HFF-Myc (cell line): ENCODE measurements around the gene BRIP1.

Experiments used
- DNase-seq: peaks from one replicate; pipeline ENCODE4 v3.0.0-alpha.2; 2011; ENCODE audit warnings: low read depth; ENCODE audit errors: extremely low read depth
- H3K4me3 ChIP-seq: replicated peaks from 2 replicates; pipeline ENCODE4 v1.5.1; 2011; ENCODE audit warnings: low read depth, mild to moderate bottlenecking, control low read depth, low read length
- TF ChIP-seq, protein P1 (sequence below): IDR thresholded peaks from 2 replicates; pipeline ENCODE4 v1.5.1; 2012; ENCODE audit warnings: mild to moderate bottlenecking, low read depth, low read length, control low read depth; ENCODE audit errors: missing control alignments

BRIP1 gene

DNA sequence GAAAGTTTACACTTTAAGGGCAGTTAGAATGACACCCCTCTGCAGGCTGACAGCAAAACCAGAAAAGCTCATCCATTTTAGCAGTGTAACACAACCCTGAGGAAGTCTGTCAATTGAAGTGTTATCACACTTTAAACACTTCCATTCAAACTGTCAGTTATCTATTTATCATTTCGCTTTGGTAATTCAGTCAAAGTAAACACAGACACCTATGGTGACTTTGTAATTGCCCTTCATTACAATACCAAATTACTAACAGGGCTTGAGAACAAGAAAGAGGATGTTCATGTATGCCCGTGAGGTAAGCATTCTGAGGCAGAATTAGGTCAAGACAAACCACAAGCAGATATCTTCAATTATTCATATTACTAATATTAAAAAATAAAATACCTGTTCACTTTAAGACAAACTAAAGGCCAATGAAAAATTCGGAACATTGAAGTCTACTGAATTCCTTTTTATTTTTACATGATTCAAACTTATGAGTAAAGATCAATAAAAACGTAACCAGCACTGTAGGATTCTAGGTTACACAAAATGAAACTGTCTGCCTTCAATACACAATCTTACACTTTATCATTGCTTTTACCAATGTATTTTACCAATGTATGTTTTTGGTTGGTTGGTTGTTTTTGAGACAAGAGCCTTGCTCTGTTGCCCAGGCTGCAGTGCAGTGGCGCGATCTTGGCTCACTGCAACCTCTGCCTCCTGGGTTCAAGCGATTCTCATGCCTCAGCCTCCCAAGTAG is 57.1 kb downstream of the BRIP1 start:
- H3K4me3 ChIP-seq = no peak overlapping the region
- TF ChIP-seq, protein P1, sequence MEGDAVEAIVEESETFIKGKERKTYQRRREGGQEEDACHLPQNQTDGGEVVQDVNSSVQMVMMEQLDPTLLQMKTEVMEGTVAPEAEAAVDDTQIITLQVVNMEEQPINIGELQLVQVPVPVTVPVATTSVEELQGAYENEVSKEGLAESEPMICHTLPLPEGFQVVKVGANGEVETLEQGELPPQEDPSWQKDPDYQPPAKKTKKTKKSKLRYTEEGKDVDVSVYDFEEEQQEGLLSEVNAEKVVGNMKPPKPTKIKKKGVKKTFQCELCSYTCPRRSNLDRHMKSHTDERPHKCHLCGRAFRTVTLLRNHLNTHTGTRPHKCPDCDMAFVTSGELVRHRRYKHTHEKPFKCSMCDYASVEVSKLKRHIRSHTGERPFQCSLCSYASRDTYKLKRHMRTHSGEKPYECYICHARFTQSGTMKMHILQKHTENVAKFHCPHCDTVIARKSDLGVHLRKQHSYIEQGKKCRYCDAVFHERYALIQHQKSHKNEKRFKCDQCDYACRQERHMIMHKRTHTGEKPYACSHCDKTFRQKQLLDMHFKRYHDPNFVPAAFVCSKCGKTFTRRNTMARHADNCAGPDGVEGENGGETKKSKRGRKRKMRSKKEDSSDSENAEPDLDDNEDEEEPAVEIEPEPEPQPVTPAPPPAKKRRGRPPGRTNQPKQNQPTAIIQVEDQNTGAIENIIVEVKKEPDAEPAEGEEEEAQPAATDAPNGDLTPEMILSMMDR = no peak
- no peak for DNase-seq

DNA sequence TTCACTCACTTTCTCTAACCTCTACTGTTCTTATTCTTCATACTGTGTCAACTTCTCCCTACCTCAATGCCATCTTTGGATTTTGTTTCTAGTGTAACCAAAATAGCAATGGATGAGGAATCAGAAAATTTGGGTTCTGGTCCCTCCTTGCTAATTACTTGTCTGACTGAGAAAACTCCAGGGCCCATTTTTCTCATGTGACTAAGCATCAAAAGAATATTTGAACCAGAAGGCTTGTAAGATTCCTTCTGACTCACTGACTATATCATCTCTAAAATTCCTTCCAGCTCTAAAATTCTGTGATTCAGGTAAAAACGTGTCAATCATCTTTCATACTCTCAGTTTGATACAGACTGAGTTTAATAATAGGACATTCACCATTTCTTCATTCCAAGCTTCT is 57.9 kb downstream of the BRIP1 start:
- TF ChIP-seq, protein P1 = no peak
- H3K4me3 ChIP-seq = no peak overlapping the region
- DNase-seq = no peak

DNA sequence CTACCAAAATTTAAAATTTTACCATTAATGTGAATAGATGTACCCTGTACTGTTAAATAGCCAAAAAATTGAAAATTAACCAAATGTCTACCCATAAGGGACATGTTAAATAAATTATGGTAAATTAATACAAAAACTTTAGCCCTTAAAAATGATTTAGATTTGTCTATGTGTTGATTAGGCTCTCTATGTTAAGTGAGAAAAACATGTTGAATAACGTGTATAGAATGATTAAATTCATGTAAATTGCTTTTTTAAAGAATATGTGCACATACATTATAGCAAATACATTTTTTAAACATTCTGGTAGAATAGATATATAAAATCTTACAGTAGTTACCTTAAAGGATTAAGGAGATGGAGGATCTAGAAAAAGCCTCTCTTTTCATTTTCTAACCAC is 59.5 kb downstream of the BRIP1 start:
- TF ChIP-seq, protein P1 = no peak
- no peak for DNase-seq
- no peak overlapping the region for H3K4me3 ChIP-seq

GRCh38 chr17:61803216-61803615 is 60.1 kb downstream of the BRIP1 start:
- no peak for DNase-seq
- TF ChIP-seq, protein P1 = no peak
- no peak overlapping the region for H3K4me3 ChIP-seq

- H3K4me3 ChIP-seq = no peak overlapping the region
- TF ChIP-seq, protein P1 = no peak
- no peak for DNase-seq
These were observed 63.4 kb downstream of the BRIP1 start for GRCh38 chr17:61799812-61800484.

- TF ChIP-seq, protein P1 = no peak
- DNase-seq = no peak
- no peak overlapping the region for H3K4me3 ChIP-seq
These were observed 66.0 kb downstream of the BRIP1 start for GRCh38 chr17:61797283-61797682.
